A673 (cell line): Measurements from ENCODE around the gene CBY1.

ENCODE experiments used
- EZH2 ChIP-seq: fragments of 200-600 bp; sonication (generic); IDR thresholded peaks from 2 replicates; pipeline ENCODE4 v1.6.1; 2017; ENCODE audit warnings: borderline replicate concordance, low read depth, mild to moderate bottlenecking, mixed read lengths, antibody characterized with exemption, low read length; ENCODE audit not compliant: poor library complexity, severe bottlenecking
- TF ChIP-seq, protein P1 (sequence below): fragments of 300-800, 200-600 bp; sonication (generic); conservative IDR thresholded peaks from 2 replicates; pipeline ENCODE4 v1.5.1; 2017; ENCODE audit warnings: low read depth, mild to moderate bottlenecking, antibody characterized with exemption, low read length, moderate library complexity, mixed read lengths

DNA sequence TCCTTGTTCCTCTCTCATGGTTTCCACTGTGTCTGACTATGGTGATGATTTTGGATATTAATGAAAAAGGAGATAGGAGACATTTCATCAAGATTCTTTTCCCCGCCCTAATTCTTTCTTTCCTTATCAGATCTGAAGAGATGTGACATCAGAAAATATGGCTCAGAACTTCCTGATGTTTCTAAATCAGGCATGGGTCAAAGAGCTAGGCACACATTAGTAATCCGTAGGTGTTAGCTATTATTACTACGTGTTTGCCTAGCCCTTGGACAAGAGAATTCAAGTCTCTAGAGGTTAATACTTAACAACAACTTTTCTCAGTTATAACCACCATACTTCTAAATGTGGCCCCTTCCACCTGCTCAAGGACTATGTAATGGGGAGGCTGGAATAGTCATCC, 38.5 kb downstream of the CBY1 start:
- TF ChIP-seq, protein P1, sequence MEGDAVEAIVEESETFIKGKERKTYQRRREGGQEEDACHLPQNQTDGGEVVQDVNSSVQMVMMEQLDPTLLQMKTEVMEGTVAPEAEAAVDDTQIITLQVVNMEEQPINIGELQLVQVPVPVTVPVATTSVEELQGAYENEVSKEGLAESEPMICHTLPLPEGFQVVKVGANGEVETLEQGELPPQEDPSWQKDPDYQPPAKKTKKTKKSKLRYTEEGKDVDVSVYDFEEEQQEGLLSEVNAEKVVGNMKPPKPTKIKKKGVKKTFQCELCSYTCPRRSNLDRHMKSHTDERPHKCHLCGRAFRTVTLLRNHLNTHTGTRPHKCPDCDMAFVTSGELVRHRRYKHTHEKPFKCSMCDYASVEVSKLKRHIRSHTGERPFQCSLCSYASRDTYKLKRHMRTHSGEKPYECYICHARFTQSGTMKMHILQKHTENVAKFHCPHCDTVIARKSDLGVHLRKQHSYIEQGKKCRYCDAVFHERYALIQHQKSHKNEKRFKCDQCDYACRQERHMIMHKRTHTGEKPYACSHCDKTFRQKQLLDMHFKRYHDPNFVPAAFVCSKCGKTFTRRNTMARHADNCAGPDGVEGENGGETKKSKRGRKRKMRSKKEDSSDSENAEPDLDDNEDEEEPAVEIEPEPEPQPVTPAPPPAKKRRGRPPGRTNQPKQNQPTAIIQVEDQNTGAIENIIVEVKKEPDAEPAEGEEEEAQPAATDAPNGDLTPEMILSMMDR: no peak
- no peak for TF ChIP-seq EZH2
